HepG2 (cell line): Measurements from ENCODE around the gene CCL27. TPM values are rescaled to one million over a fixed set of nuclear protein-coding genes. Genes with fewer than 3 reads are reported as not detected.

Source experiments
- CBX5 ChIP-seq: sonication (generic); formaldehyde crosslinking; IDR thresholded peaks from 2 replicates; pipeline ENCODE4 v1.4.0; 2020; ENCODE audit warnings: missing genetic modification reagents, borderline replicate concordance
- FOXM1 ChIP-seq: sonication (generic); formaldehyde crosslinking; IDR thresholded peaks from 2 replicates; pipeline ENCODE4 v1.5.0; 2020; ENCODE audit warnings: missing genetic modification reagents
- LBX2 ChIP-seq: sonication (generic); formaldehyde crosslinking; IDR thresholded peaks from 2 replicates; pipeline ENCODE4 v1.5.0; 2020; ENCODE audit warnings: missing genetic modification reagents, mild to moderate bottlenecking, borderline replicate concordance
- NCOR1 ChIP-seq: fragments of 200-600 bp; sonication (generic); IDR thresholded peaks from 2 replicates; pipeline ENCODE4 v1.7.0; 2017; ENCODE audit warnings: antibody characterized with exemption, low read length, borderline replicate concordance
- SIN3A ChIP-seq: IDR thresholded peaks from 2 replicates; pipeline ENCODE4 v1.6.1; 2011; ENCODE audit warnings: low read depth, mild to moderate bottlenecking, control low read depth, low read length, borderline replicate concordance
- TP53 ChIP-seq: sonication (generic); formaldehyde crosslinking; conservative IDR thresholded peaks from 2 replicates; pipeline ENCODE4 v1.4.0; 2020; ENCODE audit warnings: missing genetic modification reagents
- ZNF121 ChIP-seq: sonication (generic); formaldehyde crosslinking; IDR thresholded peaks from 2 replicates; pipeline ENCODE4 v1.5.0; 2020; ENCODE audit warnings: mild to moderate bottlenecking, missing genetic modification reagents
- ZNF331 ChIP-seq: sonication (generic); formaldehyde crosslinking; IDR thresholded peaks from 2 replicates; pipeline ENCODE4 v1.4.0; 2020; ENCODE audit warnings: missing genetic modification reagents
- ZNF362 ChIP-seq: sonication (generic); formaldehyde crosslinking; IDR thresholded peaks from 2 replicates; pipeline ENCODE4 v1.4.0; 2020; ENCODE audit warnings: missing genetic modification reagents, mild to moderate bottlenecking, borderline replicate concordance
- ZNF552 ChIP-seq: sonication (generic); formaldehyde crosslinking; IDR thresholded peaks from 2 replicates; pipeline ENCODE4 v1.9.0; 2022; ENCODE audit warnings: missing genetic modification reagents, mild to moderate bottlenecking, borderline replicate concordance
- ZNF570 ChIP-seq: sonication (generic); formaldehyde crosslinking; IDR thresholded peaks from 2 replicates; pipeline ENCODE4 v1.4.0; 2020; ENCODE audit warnings: mild to moderate bottlenecking, missing genetic modification reagents, borderline replicate concordance
- ZNF580 ChIP-seq: IDR thresholded peaks from 2 replicates; pipeline ENCODE4 v1.6.1; 2016; ENCODE audit warnings: low read depth, borderline replicate concordance
- ZNF605 ChIP-seq: sonication (generic); formaldehyde crosslinking; IDR thresholded peaks from 2 replicates; pipeline ENCODE4 v1.8.0; 2022; ENCODE audit warnings: mild to moderate bottlenecking, missing genetic modification reagents
- ZNF720 ChIP-seq: sonication (generic); formaldehyde crosslinking; IDR thresholded peaks from 2 replicates; pipeline ENCODE4 v1.4.0; 2020; ENCODE audit warnings: missing genetic modification reagents
- ZSCAN21 ChIP-seq: sonication (generic); formaldehyde crosslinking; IDR thresholded peaks from 2 replicates; pipeline ENCODE4 v1.8.0; 2022; ENCODE audit warnings: mild to moderate bottlenecking, missing genetic modification reagents, moderate library complexity, borderline replicate concordance
- polyA plus RNA-seq, 8 experiments: library from polyadenylated mRNA; depleted of rRNA in 3 of 8; stranded (reverse) in 7 of 8; unstranded in 1 of 8; fragments of >200 nt; fragmentation: Illumina TruSeq in 4 of 8; extraction: Trizol in 4 of 8; gene quantifications; 2 replicates each; pipeline versions ENCODE4 v1.2.1 to v1.2.3, GENCODE V29; 2011 to 2016; ENCODE audit warnings: low read depth in 4 of 8, missing spikeins in 1 of 8, mixed read lengths in 1 of 8; ENCODE audit not compliant: insufficient read depth in 1 of 8
- total RNA-seq, 5 experiments: library from RNA; depleted of rRNA; stranded (reverse); fragments of >200 nt; fragmentation: Illumina TruSeq; extraction: Trizol; gene quantifications; 2 replicates each; pipeline ENCODE4 v1.2.3, GENCODE V29; 2016; ENCODE audit warnings: low read depth in 1 of 5
- TF ChIP-seq, protein P1 (sequence below): fragments of 450-650 bp; IDR thresholded peaks from 2 replicates; pipeline ENCODE4 v1.6.1; 2017
- TF ChIP-seq, protein P2 (sequence below): sonication (generic); formaldehyde crosslinking; conservative IDR thresholded peaks from 2 replicates; pipeline ENCODE4 v1.4.0; 2020; ENCODE audit warnings: missing genetic modification reagents
- TF ChIP-seq, protein P3 (sequence below): sonication (generic); formaldehyde crosslinking; IDR thresholded peaks from 2 replicates; pipeline ENCODE4 v1.4.0; 2020; ENCODE audit warnings: missing genetic modification reagents, borderline replicate concordance
- TF ChIP-seq, protein P4 (sequence below): sonication (generic); formaldehyde crosslinking; IDR thresholded peaks from 2 replicates; pipeline ENCODE4 v1.8.1; 2023; ENCODE audit warnings: missing genetic modification reagents, mild to moderate bottlenecking, borderline replicate concordance
- TF ChIP-seq, protein P5 (sequence below): sonication (generic); formaldehyde crosslinking; IDR thresholded peaks from 2 replicates; pipeline ENCODE4 v1.8.0; 2022; ENCODE audit warnings: missing genetic modification reagents, mild to moderate bottlenecking, borderline replicate concordance

The CCL27 gene
- total and polyA plus RNA-seq, 2 of the 13 experiments (the other 11 are each of a cell fraction or from before 2014, with no cell fraction given) = not detected

DNA sequence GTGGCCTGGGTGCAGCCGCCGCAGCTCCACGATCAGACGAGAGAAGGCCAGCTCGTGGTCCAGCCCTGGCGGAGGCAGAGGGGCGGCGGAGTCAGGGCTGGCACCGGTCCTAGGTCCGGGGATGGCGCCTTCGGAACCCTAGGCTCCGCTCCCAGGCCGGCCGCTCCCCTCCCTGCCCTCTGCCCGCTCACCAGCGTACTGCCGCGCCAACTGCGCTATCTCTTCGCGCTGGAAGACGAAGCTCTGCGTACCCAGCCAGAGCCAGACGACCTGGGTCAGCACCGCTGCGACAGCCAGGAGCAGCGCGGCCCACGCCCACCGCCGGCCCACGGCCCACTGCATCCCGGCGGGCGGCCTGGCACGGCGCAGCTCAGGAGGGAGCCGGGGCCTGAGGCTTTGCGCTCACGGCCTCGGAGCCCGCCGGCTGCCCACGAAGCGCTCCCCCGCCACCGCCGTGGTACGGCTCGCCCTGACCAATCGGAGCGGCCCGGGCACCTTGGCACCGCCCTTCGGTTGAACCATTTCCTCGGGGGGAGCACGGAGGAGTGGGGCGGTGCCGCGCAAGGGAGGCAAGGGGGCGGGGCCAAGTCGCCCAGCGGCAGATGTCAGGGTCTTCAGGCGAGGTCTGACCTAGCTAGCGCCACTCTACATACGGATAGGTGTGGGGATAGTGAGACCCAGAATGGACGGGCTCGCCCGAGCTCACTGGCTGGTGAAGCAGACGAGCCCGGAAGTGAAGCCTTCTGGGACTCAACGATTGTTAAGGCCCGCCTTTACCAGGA lies 24.9 kb downstream of the CCL27 start, which contains the start of gene SIGMAR1 (continued):
- TF ChIP-seq ZNF720 (CRISPR knock-in tag) = no peak
- TF ChIP-seq ZNF605 (CRISPR knock-in tag) = no peak; the same call in 1 of the 2 replicates
- TF ChIP-seq, protein P1, sequence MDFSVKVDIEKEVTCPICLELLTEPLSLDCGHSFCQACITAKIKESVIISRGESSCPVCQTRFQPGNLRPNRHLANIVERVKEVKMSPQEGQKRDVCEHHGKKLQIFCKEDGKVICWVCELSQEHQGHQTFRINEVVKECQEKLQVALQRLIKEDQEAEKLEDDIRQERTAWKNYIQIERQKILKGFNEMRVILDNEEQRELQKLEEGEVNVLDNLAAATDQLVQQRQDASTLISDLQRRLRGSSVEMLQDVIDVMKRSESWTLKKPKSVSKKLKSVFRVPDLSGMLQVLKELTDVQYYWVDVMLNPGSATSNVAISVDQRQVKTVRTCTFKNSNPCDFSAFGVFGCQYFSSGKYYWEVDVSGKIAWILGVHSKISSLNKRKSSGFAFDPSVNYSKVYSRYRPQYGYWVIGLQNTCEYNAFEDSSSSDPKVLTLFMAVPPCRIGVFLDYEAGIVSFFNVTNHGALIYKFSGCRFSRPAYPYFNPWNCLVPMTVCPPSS = no peak
- no peak for TF ChIP-seq ZNF580 (CRISPR knock-in tag)
- TF ChIP-seq, protein P2, sequence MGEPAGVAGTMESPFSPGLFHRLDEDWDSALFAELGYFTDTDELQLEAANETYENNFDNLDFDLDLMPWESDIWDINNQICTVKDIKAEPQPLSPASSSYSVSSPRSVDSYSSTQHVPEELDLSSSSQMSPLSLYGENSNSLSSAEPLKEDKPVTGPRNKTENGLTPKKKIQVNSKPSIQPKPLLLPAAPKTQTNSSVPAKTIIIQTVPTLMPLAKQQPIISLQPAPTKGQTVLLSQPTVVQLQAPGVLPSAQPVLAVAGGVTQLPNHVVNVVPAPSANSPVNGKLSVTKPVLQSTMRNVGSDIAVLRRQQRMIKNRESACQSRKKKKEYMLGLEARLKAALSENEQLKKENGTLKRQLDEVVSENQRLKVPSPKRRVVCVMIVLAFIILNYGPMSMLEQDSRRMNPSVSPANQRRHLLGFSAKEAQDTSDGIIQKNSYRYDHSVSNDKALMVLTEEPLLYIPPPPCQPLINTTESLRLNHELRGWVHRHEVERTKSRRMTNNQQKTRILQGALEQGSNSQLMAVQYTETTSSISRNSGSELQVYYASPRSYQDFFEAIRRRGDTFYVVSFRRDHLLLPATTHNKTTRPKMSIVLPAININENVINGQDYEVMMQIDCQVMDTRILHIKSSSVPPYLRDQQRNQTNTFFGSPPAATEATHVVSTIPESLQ (CRISPR knock-in tag) = no peak
- TF ChIP-seq, protein P3, sequence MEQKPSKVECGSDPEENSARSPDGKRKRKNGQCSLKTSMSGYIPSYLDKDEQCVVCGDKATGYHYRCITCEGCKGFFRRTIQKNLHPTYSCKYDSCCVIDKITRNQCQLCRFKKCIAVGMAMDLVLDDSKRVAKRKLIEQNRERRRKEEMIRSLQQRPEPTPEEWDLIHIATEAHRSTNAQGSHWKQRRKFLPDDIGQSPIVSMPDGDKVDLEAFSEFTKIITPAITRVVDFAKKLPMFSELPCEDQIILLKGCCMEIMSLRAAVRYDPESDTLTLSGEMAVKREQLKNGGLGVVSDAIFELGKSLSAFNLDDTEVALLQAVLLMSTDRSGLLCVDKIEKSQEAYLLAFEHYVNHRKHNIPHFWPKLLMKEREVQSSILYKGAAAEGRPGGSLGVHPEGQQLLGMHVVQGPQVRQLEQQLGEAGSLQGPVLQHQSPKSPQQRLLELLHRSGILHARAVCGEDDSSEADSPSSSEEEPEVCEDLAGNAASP (CRISPR knock-in tag) = peak; percentile 29; the same call in 1 of the 2 replicates
- no peak for TF ChIP-seq FOXM1 (CRISPR knock-in tag)
- peak; percentile 73; the same call in 1 of the 2 replicates for TF ChIP-seq SIN3A
- no peak for TF ChIP-seq ZNF570 (CRISPR knock-in tag)
- TF ChIP-seq ZSCAN21 = peak; percentile 49; the same call in 1 of the 2 replicates
- no peak for TF ChIP-seq TP53 (CRISPR knock-in tag)
- no peak; the same call in 1 of the 2 replicates for TF ChIP-seq ZNF362 (CRISPR knock-in tag)
- TF ChIP-seq LBX2 (CRISPR knock-in tag) = 0 out of 2 replicates have a peak, but pooled peaks have one; percentile 89
- no peak for TF ChIP-seq CBX5
- no peak for TF ChIP-seq ZNF121 (CRISPR knock-in tag)
- TF ChIP-seq, protein P4, sequence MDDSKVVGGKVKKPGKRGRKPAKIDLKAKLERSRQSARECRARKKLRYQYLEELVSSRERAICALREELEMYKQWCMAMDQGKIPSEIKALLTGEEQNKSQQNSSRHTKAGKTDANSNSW (CRISPR knock-in tag) = no peak; the same call in 1 of the 2 replicates
- TF ChIP-seq, protein P5, sequence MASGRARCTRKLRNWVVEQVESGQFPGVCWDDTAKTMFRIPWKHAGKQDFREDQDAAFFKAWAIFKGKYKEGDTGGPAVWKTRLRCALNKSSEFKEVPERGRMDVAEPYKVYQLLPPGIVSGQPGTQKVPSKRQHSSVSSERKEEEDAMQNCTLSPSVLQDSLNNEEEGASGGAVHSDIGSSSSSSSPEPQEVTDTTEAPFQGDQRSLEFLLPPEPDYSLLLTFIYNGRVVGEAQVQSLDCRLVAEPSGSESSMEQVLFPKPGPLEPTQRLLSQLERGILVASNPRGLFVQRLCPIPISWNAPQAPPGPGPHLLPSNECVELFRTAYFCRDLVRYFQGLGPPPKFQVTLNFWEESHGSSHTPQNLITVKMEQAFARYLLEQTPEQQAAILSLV = peak; percentile 90; the same call in 1 of the 2 replicates
- no peak for TF ChIP-seq NCOR1
- no peak; the same call in 1 of the 2 replicates for TF ChIP-seq ZNF552 (CRISPR knock-in tag)
- TF ChIP-seq ZNF331 (CRISPR knock-in tag) = peak; percentile 18; the same call in 1 of the 2 replicates
